ENCODE results near the gene WNT9B.

DNA sequence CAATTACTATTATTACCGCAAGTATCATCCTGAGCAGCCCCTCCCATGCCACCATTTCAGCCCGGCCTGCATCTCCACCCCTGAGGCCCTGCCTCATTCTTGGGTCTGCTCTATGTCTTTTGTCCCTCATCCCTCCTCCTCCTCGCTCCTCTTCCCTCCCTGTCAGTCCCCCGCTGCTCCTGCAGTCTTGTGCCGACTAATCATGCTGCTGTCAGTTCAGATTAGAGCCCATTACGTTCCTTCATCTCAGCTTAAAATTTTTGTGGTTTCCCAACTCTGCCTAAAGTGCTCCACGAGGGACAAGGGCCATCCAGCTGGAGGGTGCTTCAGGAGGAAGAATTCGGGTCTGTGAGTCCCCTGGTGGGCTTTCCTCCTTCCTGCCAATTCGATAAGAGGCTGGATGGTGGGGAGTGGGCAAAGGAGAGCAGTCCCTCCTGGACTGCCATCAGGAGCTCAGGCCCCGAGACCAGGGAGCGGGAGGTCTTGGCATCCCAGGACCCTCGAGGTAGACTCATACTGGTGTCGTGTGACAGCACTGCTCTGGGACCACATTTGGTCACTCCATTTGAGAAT is 38.7 kb downstream of the WNT9B start:
- TF ChIP-seq POLR2AphosphoS5 (IDR thresholded peaks at IDR 0.05; ENCODE audit: low read depth, low read length) (no peak), SIN3A (IDR thresholded peaks at IDR 0.05; ENCODE audit: borderline replicate concordance, insufficient read depth, low read length) (no peak)
- TF ChIP-seq, protein P1, sequence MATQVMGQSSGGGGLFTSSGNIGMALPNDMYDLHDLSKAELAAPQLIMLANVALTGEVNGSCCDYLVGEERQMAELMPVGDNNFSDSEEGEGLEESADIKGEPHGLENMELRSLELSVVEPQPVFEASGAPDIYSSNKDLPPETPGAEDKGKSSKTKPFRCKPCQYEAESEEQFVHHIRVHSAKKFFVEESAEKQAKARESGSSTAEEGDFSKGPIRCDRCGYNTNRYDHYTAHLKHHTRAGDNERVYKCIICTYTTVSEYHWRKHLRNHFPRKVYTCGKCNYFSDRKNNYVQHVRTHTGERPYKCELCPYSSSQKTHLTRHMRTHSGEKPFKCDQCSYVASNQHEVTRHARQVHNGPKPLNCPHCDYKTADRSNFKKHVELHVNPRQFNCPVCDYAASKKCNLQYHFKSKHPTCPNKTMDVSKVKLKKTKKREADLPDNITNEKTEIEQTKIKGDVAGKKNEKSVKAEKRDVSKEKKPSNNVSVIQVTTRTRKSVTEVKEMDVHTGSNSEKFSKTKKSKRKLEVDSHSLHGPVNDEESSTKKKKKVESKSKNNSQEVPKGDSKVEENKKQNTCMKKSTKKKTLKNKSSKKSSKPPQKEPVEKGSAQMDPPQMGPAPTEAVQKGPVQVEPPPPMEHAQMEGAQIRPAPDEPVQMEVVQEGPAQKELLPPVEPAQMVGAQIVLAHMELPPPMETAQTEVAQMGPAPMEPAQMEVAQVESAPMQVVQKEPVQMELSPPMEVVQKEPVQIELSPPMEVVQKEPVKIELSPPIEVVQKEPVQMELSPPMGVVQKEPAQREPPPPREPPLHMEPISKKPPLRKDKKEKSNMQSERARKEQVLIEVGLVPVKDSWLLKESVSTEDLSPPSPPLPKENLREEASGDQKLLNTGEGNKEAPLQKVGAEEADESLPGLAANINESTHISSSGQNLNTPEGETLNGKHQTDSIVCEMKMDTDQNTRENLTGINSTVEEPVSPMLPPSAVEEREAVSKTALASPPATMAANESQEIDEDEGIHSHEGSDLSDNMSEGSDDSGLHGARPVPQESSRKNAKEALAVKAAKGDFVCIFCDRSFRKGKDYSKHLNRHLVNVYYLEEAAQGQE (IDR thresholded peaks at IDR 0.05; ENCODE audit: insufficient read depth in 1 of 2, low read depth in 2 of 2, low read length in 2 of 2): no peak
